ENCODE data around the gene FGF2.

Gene FGF2

DNA sequence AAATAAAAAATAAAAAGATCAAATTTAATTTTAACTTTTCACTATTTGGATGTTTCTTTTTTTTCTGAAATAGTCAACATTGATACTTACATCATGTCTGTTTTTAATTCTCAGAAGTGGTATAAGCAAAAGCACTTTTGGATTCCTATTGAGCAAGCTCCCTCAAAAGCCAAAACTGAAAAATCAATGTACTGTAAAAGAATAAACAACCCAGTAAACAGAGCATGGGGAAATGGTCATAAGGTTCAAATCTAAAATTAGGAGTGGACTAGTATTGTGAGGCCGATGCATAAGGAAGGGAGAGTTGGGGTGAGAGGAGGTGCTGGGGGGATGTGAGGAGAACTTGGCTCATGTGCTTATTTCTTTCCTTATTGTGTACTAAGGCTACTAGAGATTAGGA is 57.9 kb downstream of the FGF2 start:
- no peaks in the 10 kb centered on the region for H3K27me3 ChIP-seq (ENCODE audit: control insufficient read depth, insufficient read depth, low read length)
- no peaks in the 10 kb centered on the region for H3K36me3 ChIP-seq (ENCODE audit: control insufficient read depth, insufficient read depth, low read length)
- no peaks in the 10 kb centered on the region for H3K4me1 ChIP-seq (ENCODE audit: control insufficient read depth, insufficient read depth, low read length)
- no peak overlapping the region for H3K4me3 ChIP-seq (ENCODE audit: low read length)
- H3K9ac ChIP-seq (ENCODE audit: low read length): no peak overlapping the region
- no peak overlapping the region for H3K27ac ChIP-seq (ENCODE audit: low read depth, low read length)

DNA sequence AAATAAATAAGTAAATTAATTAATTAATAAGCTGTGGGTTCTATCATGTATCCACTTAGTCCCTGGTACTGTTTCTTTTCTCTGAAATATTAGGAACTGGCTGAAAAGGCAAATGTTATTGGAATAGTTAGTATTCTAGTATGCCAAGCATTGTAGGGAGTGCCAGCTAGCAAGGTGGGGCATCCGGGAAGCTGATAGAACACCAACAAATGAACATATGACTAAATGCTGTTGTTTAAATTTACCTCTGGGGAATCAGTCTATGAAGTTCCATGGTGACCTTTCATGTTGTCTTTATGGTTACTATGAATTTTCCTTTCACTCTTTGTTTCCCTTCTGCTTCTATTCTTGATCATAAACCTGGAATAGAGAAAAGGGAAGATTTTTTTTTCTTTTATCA is 63.1 kb downstream of the FGF2 start:
- H3K36me3 ChIP-seq (ENCODE audit: control insufficient read depth, insufficient read depth, low read length): no peaks in the 10 kb centered on the region
- no peak overlapping the region for H3K27ac ChIP-seq (ENCODE audit: low read depth, low read length)
- H3K4me1 ChIP-seq (ENCODE audit: control insufficient read depth, insufficient read depth, low read length): no peaks in the 10 kb centered on the region
- H3K4me3 ChIP-seq (ENCODE audit: low read length): no peak overlapping the region
- H3K27me3 ChIP-seq (ENCODE audit: control insufficient read depth, insufficient read depth, low read length): no peaks in the 10 kb centered on the region
- H3K9ac ChIP-seq (ENCODE audit: low read length): no peak overlapping the region

DNA sequence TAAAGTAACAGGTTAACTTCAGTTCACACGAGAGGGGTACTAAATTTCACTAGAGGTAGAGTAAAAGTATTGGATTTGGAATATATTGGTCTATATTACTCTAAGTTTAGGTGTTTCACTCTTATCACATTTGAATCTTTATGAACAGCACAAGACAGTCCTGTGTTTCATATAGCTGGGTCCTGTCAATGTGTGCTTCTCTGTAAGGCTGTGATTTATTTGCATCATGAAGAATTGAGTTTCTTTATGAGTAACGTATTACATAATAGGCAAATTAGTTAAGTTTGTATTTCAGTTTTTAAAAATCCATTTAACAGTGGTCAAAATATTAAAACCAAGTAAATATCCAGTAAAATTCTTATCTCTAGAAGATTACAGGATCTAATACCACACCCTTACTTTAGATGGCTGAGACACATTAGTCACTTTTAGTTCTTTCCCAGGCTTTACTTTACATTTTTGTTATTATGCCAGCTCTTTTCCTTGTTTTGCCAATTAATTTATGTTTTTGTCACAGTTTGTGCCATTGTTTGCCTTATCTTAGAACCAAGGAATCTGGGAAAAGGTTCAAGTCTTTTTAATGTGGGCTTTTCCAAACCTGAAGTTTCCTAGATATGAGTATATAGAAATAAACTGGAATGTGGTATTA is 63.6 kb downstream of the FGF2 start:
- Histone ChIP-seq H3K27me3 (ENCODE audit: control insufficient read depth, insufficient read depth, low read length) (no peaks in the 10 kb centered on the region), H3K4me3 (ENCODE audit: low read length) (no peak overlapping the region), H3K4me1 (ENCODE audit: control insufficient read depth, insufficient read depth, low read length) (no peaks in the 10 kb centered on the region), H3K9ac (ENCODE audit: low read length) (no peak overlapping the region), H3K36me3 (ENCODE audit: control insufficient read depth, insufficient read depth, low read length) (no peaks in the 10 kb centered on the region), H3K27ac (ENCODE audit: low read depth, low read length) (no peak overlapping the region)

DNA sequence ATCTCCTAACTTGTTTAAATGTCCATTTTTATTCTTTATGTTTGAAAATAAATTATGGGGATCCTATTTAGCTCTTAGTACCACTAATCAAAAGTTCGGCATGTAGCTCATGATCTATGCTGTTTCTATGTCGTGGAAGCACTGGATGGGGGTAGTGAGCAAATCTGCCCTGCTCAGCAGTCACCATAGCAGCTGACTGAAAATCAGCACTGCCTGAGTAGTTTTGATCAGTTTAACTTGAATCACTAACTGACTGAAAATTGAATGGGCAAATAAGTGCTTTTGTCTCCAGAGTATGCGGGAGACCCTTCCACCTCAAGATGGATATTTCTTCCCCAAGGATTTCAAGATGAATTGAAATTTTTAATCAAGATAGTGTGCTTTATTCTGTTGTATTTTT is 68.2 kb downstream of the FGF2 start:
- Histone ChIP-seq H3K27me3 (ENCODE audit: control insufficient read depth, insufficient read depth, low read length) (no peaks in the 10 kb centered on the region), H3K9ac (ENCODE audit: low read length) (no peak overlapping the region), H3K27ac (ENCODE audit: low read depth, low read length) (no peak overlapping the region), H3K4me1 (ENCODE audit: control insufficient read depth, insufficient read depth, low read length) (no peaks in the 10 kb centered on the region), H3K4me3 (ENCODE audit: low read length) (no peak overlapping the region), H3K36me3 (ENCODE audit: control insufficient read depth, insufficient read depth, low read length) (no peaks in the 10 kb centered on the region)

DNA sequence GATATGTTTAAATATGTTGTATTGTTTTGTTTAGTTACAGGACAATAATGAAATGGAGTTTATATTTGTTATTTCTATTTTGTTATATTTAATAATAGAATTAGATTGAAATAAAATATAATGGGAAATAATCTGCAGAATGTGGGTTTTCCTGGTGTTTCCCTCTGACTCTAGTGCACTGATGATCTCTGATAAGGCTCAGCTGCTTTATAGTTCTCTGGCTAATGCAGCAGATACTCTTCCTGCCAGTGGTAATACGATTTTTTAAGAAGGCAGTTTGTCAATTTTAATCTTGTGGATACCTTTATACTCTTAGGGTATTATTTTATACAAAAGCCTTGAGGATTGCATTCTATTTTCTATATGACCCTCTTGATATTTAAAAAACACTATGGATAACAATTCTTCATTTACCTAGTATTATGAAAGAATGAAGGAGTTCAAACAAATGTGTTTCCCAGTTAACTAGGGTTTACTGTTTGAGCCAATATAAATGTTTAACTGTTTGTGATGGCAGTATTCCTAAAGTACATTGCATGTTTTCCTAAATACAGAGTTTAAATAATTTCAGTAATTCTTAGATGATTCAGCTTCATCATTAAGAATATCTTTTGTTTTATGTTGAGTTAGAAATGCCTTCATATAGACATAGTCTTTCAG is 68.8 kb downstream of the FGF2 start:
- Histone ChIP-seq H3K4me1 (ENCODE audit: control insufficient read depth, insufficient read depth, low read length) (no peaks in the 10 kb centered on the region), H3K27me3 (ENCODE audit: control insufficient read depth, insufficient read depth, low read length) (no peaks in the 10 kb centered on the region), H3K4me3 (ENCODE audit: low read length) (no peak overlapping the region), H3K27ac (ENCODE audit: low read depth, low read length) (no peak overlapping the region), H3K9ac (ENCODE audit: low read length) (no peak overlapping the region), H3K36me3 (ENCODE audit: control insufficient read depth, insufficient read depth, low read length) (no peaks in the 10 kb centered on the region)

DNA sequence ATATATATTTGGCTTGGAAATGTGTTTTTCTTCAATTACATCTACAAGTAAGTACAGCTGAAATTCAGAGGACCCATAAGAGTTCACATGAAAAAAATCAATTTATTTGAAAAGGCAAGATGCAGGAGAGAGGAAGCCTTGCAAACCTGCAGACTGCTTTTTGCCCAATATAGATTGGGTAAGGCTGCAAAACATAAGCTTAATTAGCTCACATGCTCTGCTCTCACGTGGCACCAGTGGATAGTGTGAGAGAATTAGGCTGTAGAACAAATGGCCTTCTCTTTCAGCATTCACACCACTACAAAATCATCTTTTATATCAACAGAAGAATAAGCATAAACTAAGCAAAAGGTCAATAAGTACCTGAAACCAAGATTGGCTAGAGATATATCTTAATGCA is 69.6 kb downstream of the FGF2 start:
- Histone ChIP-seq H3K36me3 (ENCODE audit: control insufficient read depth, insufficient read depth, low read length) (no peaks in the 10 kb centered on the region), H3K9ac (ENCODE audit: low read length) (no peak overlapping the region), H3K27me3 (ENCODE audit: control insufficient read depth, insufficient read depth, low read length) (no peaks in the 10 kb centered on the region), H3K27ac (ENCODE audit: low read depth, low read length) (no peak overlapping the region), H3K4me1 (ENCODE audit: control insufficient read depth, insufficient read depth, low read length) (no peaks in the 10 kb centered on the region), H3K4me3 (ENCODE audit: low read length) (no peak overlapping the region)

DNA sequence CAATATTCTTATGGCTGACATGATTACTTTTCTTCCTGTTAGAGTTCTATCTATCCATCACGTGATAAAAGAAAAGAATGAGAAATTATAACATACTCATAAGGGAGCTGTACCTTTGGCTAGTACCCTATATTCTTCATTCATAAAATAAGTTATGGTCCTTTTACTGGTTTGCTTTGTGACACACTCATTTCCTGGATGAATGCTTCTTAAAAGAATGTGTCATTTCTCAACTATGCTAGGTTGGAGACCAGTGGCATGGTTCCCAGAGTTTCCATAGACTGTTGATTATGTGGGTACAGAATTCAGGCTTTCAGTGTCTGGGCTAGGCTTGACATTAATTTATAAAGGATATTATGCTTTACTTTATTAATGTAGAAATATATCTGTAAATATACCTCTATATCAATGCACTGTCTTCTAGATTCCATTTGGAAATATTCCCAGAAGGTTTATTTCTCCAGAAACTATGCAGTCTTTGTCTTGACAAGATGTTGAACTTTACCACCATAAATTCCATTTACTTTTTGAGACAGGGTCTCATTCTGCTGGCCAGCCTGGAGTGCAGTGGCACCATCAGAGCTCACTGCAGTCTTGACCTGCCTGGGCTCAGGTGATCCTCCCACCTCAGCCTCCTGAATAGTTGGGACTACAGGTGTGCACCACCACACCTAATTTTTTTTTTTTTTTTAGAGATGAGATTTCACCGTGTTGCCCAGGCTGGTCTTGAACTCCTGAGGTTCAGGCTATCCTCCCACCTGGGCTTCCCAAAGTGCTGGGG is 71.9 kb downstream of the FGF2 start:
- no peaks in the 10 kb centered on the region for H3K4me1 ChIP-seq (ENCODE audit: control insufficient read depth, insufficient read depth, low read length)
- H3K9ac ChIP-seq (ENCODE audit: low read length): no peak overlapping the region
- H3K27me3 ChIP-seq (ENCODE audit: control insufficient read depth, insufficient read depth, low read length): no peaks in the 10 kb centered on the region
- no peak overlapping the region for H3K4me3 ChIP-seq (ENCODE audit: low read length)
- no peaks in the 10 kb centered on the region for H3K36me3 ChIP-seq (ENCODE audit: control insufficient read depth, insufficient read depth, low read length)
- H3K27ac ChIP-seq (ENCODE audit: low read depth, low read length): no peak overlapping the region

DNA sequence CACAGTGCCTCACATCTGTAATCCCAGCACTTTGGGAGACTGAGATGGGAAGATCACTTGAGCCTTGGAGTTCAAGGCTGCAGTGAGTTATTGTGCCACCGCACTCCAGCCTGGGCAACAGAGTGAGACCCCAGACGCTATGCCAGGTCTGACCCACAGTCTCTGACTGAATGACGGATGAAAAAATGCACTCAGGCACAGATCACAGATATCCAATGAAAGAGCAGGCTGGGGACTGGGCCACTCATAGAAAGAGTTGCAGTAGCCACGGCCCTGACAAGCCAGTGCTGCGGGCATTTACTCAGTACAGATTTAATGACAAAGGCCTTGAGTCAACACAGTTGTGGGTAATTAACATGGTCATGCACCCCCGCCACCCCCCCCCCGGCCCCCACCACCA is 73.1 kb downstream of the FGF2 start:
- H3K36me3 ChIP-seq (ENCODE audit: control insufficient read depth, insufficient read depth, low read length): no peaks in the 10 kb centered on the region
- H3K9ac ChIP-seq (ENCODE audit: low read length): no peak overlapping the region
- H3K27me3 ChIP-seq (ENCODE audit: control insufficient read depth, insufficient read depth, low read length): no peaks in the 10 kb centered on the region
- H3K27ac ChIP-seq (ENCODE audit: low read depth, low read length): no peak overlapping the region
- no peaks in the 10 kb centered on the region for H3K4me1 ChIP-seq (ENCODE audit: control insufficient read depth, insufficient read depth, low read length)
- no peak overlapping the region for H3K4me3 ChIP-seq (ENCODE audit: low read length)

DNA sequence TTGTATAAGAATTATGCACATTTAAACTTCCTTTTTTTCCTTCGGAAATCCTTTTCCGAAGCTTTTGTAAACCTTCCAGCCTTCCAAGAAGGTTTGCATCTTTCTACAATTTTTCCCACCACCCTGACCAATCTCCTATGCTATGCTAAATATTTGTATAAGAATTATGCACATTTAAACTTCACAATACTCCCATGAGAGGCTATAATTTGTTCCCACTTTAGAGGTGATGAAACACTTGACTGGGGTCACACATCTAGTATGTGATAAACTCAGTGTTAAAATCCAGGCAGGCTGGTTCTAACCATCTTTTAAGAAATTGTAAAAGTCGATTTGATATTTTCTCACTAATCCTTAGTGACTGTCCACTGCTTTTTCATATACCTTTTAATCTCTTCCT is 73.7 kb downstream of the FGF2 start:
- no peaks in the 10 kb centered on the region for H3K4me1 ChIP-seq (ENCODE audit: control insufficient read depth, insufficient read depth, low read length)
- H3K27ac ChIP-seq (ENCODE audit: low read depth, low read length): no peak overlapping the region
- no peak overlapping the region for H3K4me3 ChIP-seq (ENCODE audit: low read length)
- H3K9ac ChIP-seq (ENCODE audit: low read length): no peak overlapping the region
- H3K27me3 ChIP-seq (ENCODE audit: control insufficient read depth, insufficient read depth, low read length): no peaks in the 10 kb centered on the region
- H3K36me3 ChIP-seq (ENCODE audit: control insufficient read depth, insufficient read depth, low read length): no peaks in the 10 kb centered on the region

DNA sequence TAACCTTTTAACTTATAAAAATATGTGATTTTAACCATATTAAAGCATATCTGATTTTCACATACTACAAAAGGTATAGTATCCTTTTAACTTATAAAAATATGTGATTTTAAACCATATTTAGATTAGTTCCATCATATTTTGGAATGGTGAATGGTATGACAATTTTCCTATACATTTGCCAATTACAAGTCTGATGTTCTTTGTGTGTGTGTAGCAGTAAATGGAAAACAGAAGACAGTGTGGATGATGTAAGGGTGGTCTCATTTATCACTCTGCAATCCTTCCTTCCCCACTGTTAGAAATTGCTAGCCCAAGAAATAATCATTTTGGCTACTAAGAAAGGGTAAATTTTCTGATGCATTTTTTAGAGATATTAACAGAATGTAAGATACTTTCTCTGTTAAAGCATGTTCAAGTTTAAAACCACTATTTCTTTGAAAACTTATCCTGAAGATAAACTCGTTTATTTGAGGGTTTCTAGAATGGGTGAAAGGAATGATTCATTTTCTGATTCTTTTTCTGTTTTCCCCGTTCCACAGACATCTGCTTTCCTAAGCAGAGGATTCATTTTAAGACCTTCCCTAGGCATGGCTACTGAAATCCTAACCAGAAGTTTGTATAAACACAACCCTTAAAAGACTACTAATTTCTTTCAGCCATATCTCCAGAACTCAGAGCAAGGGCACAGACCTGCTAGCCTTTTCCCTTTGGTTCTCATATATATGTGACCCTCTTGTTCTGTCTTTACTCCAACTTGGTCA is 74.8 kb downstream of the FGF2 start:
- Histone ChIP-seq H3K4me1 (ENCODE audit: control insufficient read depth, insufficient read depth, low read length) (no peaks in the 10 kb centered on the region), H3K9ac (ENCODE audit: low read length) (no peak overlapping the region), H3K36me3 (ENCODE audit: control insufficient read depth, insufficient read depth, low read length) (no peaks in the 10 kb centered on the region), H3K4me3 (ENCODE audit: low read length) (no peak overlapping the region), H3K27ac (ENCODE audit: low read depth, low read length) (no peak overlapping the region), H3K27me3 (ENCODE audit: control insufficient read depth, insufficient read depth, low read length) (no peaks in the 10 kb centered on the region)

DNA sequence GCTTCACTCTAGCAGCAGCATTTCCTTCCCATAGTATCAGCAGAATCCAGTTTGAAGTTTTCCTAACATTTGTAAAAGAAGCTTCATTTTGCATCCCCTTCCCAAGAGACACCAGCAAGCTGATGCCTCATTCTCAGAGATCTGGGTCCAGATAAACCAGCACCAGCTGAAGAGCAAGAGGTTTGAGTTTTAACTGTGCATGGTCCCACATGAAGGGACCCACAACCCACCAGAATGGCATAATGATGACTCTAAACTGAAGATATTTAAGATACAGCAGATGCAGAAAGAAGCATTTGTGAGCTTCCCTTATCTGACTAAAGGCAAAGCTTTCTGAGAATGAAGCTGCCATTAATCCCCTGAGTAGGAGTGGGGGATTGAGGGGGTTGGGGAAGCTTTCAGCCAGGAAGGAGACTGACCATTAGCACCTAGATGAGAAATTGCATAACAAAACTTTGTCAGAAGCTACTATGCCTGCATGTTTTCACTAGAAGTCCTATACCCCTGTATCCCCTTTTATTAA is 77.2 kb downstream of the FGF2 start:
- Histone ChIP-seq H3K36me3 (ENCODE audit: control insufficient read depth, insufficient read depth, low read length) (no peaks in the 10 kb centered on the region), H3K9ac (ENCODE audit: low read length) (no peak overlapping the region), H3K27ac (ENCODE audit: low read depth, low read length) (no peak overlapping the region), H3K27me3 (ENCODE audit: control insufficient read depth, insufficient read depth, low read length) (no peaks in the 10 kb centered on the region), H3K4me1 (ENCODE audit: control insufficient read depth, insufficient read depth, low read length) (no peaks in the 10 kb centered on the region), H3K4me3 (ENCODE audit: low read length) (no peak overlapping the region)

DNA sequence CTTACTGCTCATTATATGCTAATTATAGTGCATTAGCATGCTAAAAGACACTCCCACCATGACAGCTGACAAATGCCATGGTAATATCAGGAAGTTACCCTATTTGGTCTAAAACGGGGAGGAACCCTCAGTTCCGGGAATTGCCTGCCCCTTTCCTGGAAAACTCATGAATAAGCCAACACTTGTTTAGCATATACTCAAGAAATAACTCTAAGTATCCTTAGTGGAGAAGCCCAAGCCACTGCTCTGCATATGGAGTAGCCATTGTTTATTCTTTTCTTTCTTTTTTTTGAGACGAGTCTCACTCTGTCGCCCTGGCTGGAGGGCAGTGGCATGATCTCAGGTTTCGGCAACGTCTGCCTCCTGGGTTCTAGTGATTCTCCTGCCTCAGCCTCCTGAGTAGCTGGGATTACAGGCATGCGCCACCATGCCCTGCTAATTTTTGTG is 80.3 kb downstream of the FGF2 start:
- no peak overlapping the region for H3K27ac ChIP-seq (ENCODE audit: low read depth, low read length)
- no peak overlapping the region for H3K9ac ChIP-seq (ENCODE audit: low read length)
- H3K27me3 ChIP-seq (ENCODE audit: control insufficient read depth, insufficient read depth, low read length): no peaks in the 10 kb centered on the region
- H3K4me1 ChIP-seq (ENCODE audit: control insufficient read depth, insufficient read depth, low read length): no peaks in the 10 kb centered on the region
- no peak overlapping the region for H3K4me3 ChIP-seq (ENCODE audit: low read length)
- no peaks in the 10 kb centered on the region for H3K36me3 ChIP-seq (ENCODE audit: control insufficient read depth, insufficient read depth, low read length)
